NT2/D1 (cell line): ENCODE results near the gene ROBO2.

Experiments used
- DNase-seq: peaks from one replicate; pipeline ENCODE4 v3.0.0-alpha.2; 2011; ENCODE audit warnings: low read depth, low spot score
- H3K27me3 ChIP-seq: 2 replicates; pipeline ENCODE4 v1.6.0; 2011; ENCODE audit warnings: mild to moderate bottlenecking; ENCODE audit not compliant: insufficient read length, insufficient read depth
- H3K36me3 ChIP-seq: 2 replicates; pipeline ENCODE4 v1.6.1; 2011; ENCODE audit warnings: mild to moderate bottlenecking, low read length, mixed read lengths; ENCODE audit not compliant: insufficient read depth, insufficient read length
- H3K4me1 ChIP-seq: 2 replicates; pipeline ENCODE4 v1.5.1; 2011; ENCODE audit not compliant: insufficient read depth, insufficient read length
- H3K4me3 ChIP-seq: 2 replicates; pipeline ENCODE4 v1.5.1; 2011; ENCODE audit warnings: low read depth; ENCODE audit not compliant: insufficient read length
- H3K9ac ChIP-seq: 2 replicates; pipeline ENCODE4 v1.6.0; 2011; ENCODE audit warnings: low read depth; ENCODE audit not compliant: insufficient read length
- H3K9me3 ChIP-seq: 2 replicates; pipeline ENCODE4 v1.5.1; 2011; ENCODE audit warnings: mild to moderate bottlenecking, low read length; ENCODE audit not compliant: insufficient read depth
- SUZ12 ChIP-seq: IDR thresholded peaks from 2 replicates; pipeline ENCODE4 v1.6.1; 2011; ENCODE audit not compliant: insufficient read length, insufficient read depth; ENCODE audit errors: extremely low read depth
- YY1 ChIP-seq: IDR thresholded peaks from 2 replicates; pipeline ENCODE4 v1.6.1; 2011; ENCODE audit not compliant: insufficient read length, insufficient read depth
- ZNF274 ChIP-seq: IDR thresholded peaks from 2 replicates; pipeline ENCODE4 v1.6.1; 2011; ENCODE audit warnings: mild to moderate bottlenecking, low read depth, low read length

ROBO2 gene

GRCh38 chr3:77648214-77648613 lies 608.3 kb downstream of the ROBO2 start:
- Histone ChIP-seq H3K27me3 (no peaks in the 10 kb centered on the region), H3K9me3 (no peaks in the 10 kb centered on the region), H3K4me1 (no peaks in the 10 kb centered on the region), H3K4me3 (no peak overlapping the region), H3K9ac (no peak overlapping the region), H3K36me3 (no peaks in the 10 kb centered on the region)
- DNase-seq: no peak
- no peak for TF ChIP-seq YY1
- no peak for TF ChIP-seq ZNF274
- TF ChIP-seq SUZ12: no peak

GRCh38 chr3:77648664-77649063 lies 608.8 kb downstream of the ROBO2 start:
- Histone ChIP-seq H3K4me3 (no peak overlapping the region), H3K36me3 (no peaks in the 10 kb centered on the region), H3K27me3 (no peaks in the 10 kb centered on the region), H3K4me1 (no peaks in the 10 kb centered on the region), H3K9me3 (no peaks in the 10 kb centered on the region), H3K9ac (no peak overlapping the region)
- no peak for DNase-seq
- no peak for TF ChIP-seq ZNF274
- TF ChIP-seq SUZ12: no peak
- no peak for TF ChIP-seq YY1

GRCh38 chr3:77652624-77653023 lies 612.7 kb downstream of the ROBO2 start:
- TF ChIP-seq YY1 (no peak), ZNF274 (no peak), SUZ12 (no peak)
- no peaks in the 10 kb centered on the region for H3K4me1 ChIP-seq
- no peak overlapping the region for H3K9ac ChIP-seq
- no peak overlapping the region for H3K4me3 ChIP-seq
- no peaks in the 10 kb centered on the region for H3K9me3 ChIP-seq
- no peaks in the 10 kb centered on the region for H3K27me3 ChIP-seq
- no peak for DNase-seq
- H3K36me3 ChIP-seq: no peaks in the 10 kb centered on the region

- TF ChIP-seq YY1 (no peak), SUZ12 (no peak), ZNF274 (no peak)
- Histone ChIP-seq H3K9ac (no peak overlapping the region), H3K27me3 (no peaks in the 10 kb centered on the region), H3K9me3 (peaks cover 18% of the 10 kb centered on the region), H3K4me3 (no peak overlapping the region), H3K36me3 (no peaks in the 10 kb centered on the region), H3K4me1 (no peaks in the 10 kb centered on the region)
- DNase-seq: no peak
Measured at GRCh38 chr3:77655396-77655795, 615.5 kb downstream of the ROBO2 start.

GRCh38 chr3:77660718-77661117 lies 620.8 kb downstream of the ROBO2 start:
- H3K4me3 ChIP-seq: no peak overlapping the region
- H3K9me3 ChIP-seq: peaks cover 35% of the 10 kb centered on the region
- H3K4me1 ChIP-seq: no peaks in the 10 kb centered on the region
- TF ChIP-seq YY1: no peak
- TF ChIP-seq ZNF274: no peak
- TF ChIP-seq SUZ12: no peak
- no peak for DNase-seq
- no peaks in the 10 kb centered on the region for H3K36me3 ChIP-seq
- H3K9ac ChIP-seq: no peak overlapping the region
- no peaks in the 10 kb centered on the region for H3K27me3 ChIP-seq

- Histone ChIP-seq H3K4me3 (no peak overlapping the region), H3K4me1 (no peaks in the 10 kb centered on the region), H3K27me3 (no peaks in the 10 kb centered on the region), H3K9ac (no peak overlapping the region), H3K9me3 (peaks cover 13% of the 10 kb centered on the region), H3K36me3 (no peaks in the 10 kb centered on the region)
- DNase-seq: no peak
- no peak for TF ChIP-seq SUZ12
- TF ChIP-seq ZNF274: no peak
- TF ChIP-seq YY1: no peak
Measured at GRCh38 chr3:77667901-77668300, 628.0 kb downstream of the ROBO2 start.

- no peak overlapping the region for H3K4me3 ChIP-seq
- no peak for DNase-seq
- no peaks in the 10 kb centered on the region for H3K36me3 ChIP-seq
- H3K4me1 ChIP-seq: no peaks in the 10 kb centered on the region
- H3K27me3 ChIP-seq: no peaks in the 10 kb centered on the region
- H3K9ac ChIP-seq: no peak overlapping the region
- peaks cover 8% of the 10 kb centered on the region; the same call in 1 of the 2 replicates for H3K9me3 ChIP-seq
- TF ChIP-seq YY1: no peak
- TF ChIP-seq ZNF274: no peak
- TF ChIP-seq SUZ12: no peak
Measured at GRCh38 chr3:77668376-77668775, 628.5 kb downstream of the ROBO2 start.

- TF ChIP-seq ZNF274 (no peak), SUZ12 (no peak)
- no peaks in the 10 kb centered on the region for H3K9me3 ChIP-seq
- no peak for DNase-seq
- H3K27me3 ChIP-seq: no peaks in the 10 kb centered on the region
- no peak overlapping the region for H3K4me3 ChIP-seq
- no peaks in the 10 kb centered on the region for H3K4me1 ChIP-seq
- H3K36me3 ChIP-seq: no peaks in the 10 kb centered on the region
- H3K9ac ChIP-seq: no peak overlapping the region
Measured at GRCh38 chr3:77672016-77672415, 632.1 kb downstream of the ROBO2 start.
